OCI-LY7 (cell line): ENCODE data around the gene INPP5B. TPM values are rescaled to one million over a fixed set of nuclear protein-coding genes. Genes with fewer than 3 reads are reported as not detected.

Experiments used
- BruUV-seq: library from RNA; stranded (reverse); fragments of 400-500 nt; replicated peaks from 2 replicates; lab custom pipeline; 2021; lab: Mats Ljungman, UMichigan
- CTCF ChIA-PET: fragments of 300-600 bp; sonication (Branson Sonifier 250); formaldehyde crosslinking; loops from one replicate; lab custom pipeline; 2022; ENCODE audit warnings: antibody characterized with exemption; ENCODE audit not compliant: unreplicated experiment; lab: Charles Lee
- POLR2A ChIA-PET: fragments of 300-600 bp; sonication (Branson Sonifier 250); formaldehyde crosslinking; loops from one replicate; lab custom pipeline; 2022; ENCODE audit warnings: antibody characterized with exemption; lab: Charles Lee
- DNase-seq: peaks from one replicate; pipeline ENCODE4 v3.0.0-alpha.2; 2015; ENCODE audit warnings: low spot score
- H2AFZ ChIP-seq: fragments of 200-600 bp; sonication (generic), shearing (Covaris generic); 2 replicates; pipeline ENCODE4 v1.6.1; 2014; ENCODE audit warnings: mild to moderate bottlenecking, antibody characterized with exemption, low read length, moderate library complexity
- H3K27ac ChIP-seq: fragments of 200-600 bp; sonication (generic); 2 replicates; pipeline ENCODE4 v1.5.1; 2014; ENCODE audit warnings: mixed run types, low read depth, mild to moderate bottlenecking, moderate library complexity, low read length, inconsistent platforms; ENCODE audit not compliant: poor library complexity, severe bottlenecking
- H3K36me3 ChIP-seq: fragments of 200-600 bp; sonication (generic); 2 replicates; pipeline ENCODE4 v1.6.1; 2014; ENCODE audit warnings: mild to moderate bottlenecking, antibody characterized with exemption, low read length, moderate library complexity, mixed read lengths; ENCODE audit not compliant: insufficient read depth
- H3K4me1 ChIP-seq: fragments of 200-600 bp; sonication (generic); 2 replicates; pipeline ENCODE4 v1.5.1; 2014; ENCODE audit warnings: mild to moderate bottlenecking, low read length; ENCODE audit not compliant: insufficient read depth, poor library complexity, severe bottlenecking
- H3K4me2 ChIP-seq: fragments of 200-600 bp; sonication (generic); 2 replicates; pipeline ENCODE4 v1.6.1; 2014; ENCODE audit warnings: mild to moderate bottlenecking, low read length
- H3K4me3 ChIP-seq: fragments of 200-600 bp; sonication (generic); 2 replicates; pipeline ENCODE4 v1.5.1; 2014; ENCODE audit warnings: mild to moderate bottlenecking, low read depth, low read length; ENCODE audit not compliant: poor library complexity, severe bottlenecking
- H3K79me2 ChIP-seq: fragments of 200-600 bp; sonication (generic); 2 replicates; pipeline ENCODE4 v1.6.1; 2016; ENCODE audit warnings: low read depth, mild to moderate bottlenecking, low read length, moderate library complexity, mixed read lengths; ENCODE audit not compliant: insufficient read depth
- H3K9me2 ChIP-seq: fragments of 200-600 bp; sonication (generic); 2 replicates; pipeline ENCODE4 v1.6.1; 2016; ENCODE audit warnings: mild to moderate bottlenecking, low read length, mixed read lengths; ENCODE audit not compliant: insufficient read depth
- H3K9me3 ChIP-seq: fragments of 200-600 bp; sonication (generic); 2 replicates; pipeline ENCODE4 v1.6.1; 2014; ENCODE audit warnings: mild to moderate bottlenecking, mixed run types, low read length, mixed read lengths
- H4K20me1 ChIP-seq: fragments of 200-600 bp; sonication (generic); 2 replicates; pipeline ENCODE4 v1.6.1; 2014; ENCODE audit warnings: mild to moderate bottlenecking, antibody characterized with exemption, low read length, moderate library complexity, mixed read lengths; ENCODE audit not compliant: insufficient read depth
- EZH2phosphoT487 ChIP-seq: fragments of 200-600 bp; sonication (generic); IDR thresholded peaks from 2 replicates; pipeline ENCODE4 v1.6.1; 2018; ENCODE audit warnings: low read depth, borderline replicate concordance, mild to moderate bottlenecking, mixed run types, antibody characterized with exemption, low read length, moderate library complexity, mixed read lengths
- intact Hi-C: fragments of 100-400 bp; cut with micrococcal nuclease; formaldehyde crosslinking; loops from one replicate; pipeline ENCODE4 v1.10.0; 2022; ENCODE audit not compliant: unreplicated experiment
- total RNA-seq, 2 experiments: library from RNA; depleted of rRNA in 1 of 2; stranded (reverse); fragments of >200 nt in 1 of 2; shearing (Covaris generic) in 1 of 2; gene quantifications; 2 replicates each; pipeline ENCODE4 v1.2.3, GENCODE V29; 2014 to 2022
- TF ChIP-seq, protein P1 (sequence below): fragments of 200-600 bp; sonication (generic); conservative IDR thresholded peaks from 2 replicates; pipeline ENCODE4 v1.5.1; 2014; ENCODE audit warnings: mild to moderate bottlenecking, antibody characterized with exemption, low read length, moderate library complexity, mixed read lengths

The INPP5B gene
- total RNA-seq, 2 experiments from 2014 or later: 49.7 to 63.0 TPM

- CTCF ChIA-PET: no interaction called here
- TF ChIP-seq EZH2phosphoT487: no peak
- TF ChIP-seq, protein P1, sequence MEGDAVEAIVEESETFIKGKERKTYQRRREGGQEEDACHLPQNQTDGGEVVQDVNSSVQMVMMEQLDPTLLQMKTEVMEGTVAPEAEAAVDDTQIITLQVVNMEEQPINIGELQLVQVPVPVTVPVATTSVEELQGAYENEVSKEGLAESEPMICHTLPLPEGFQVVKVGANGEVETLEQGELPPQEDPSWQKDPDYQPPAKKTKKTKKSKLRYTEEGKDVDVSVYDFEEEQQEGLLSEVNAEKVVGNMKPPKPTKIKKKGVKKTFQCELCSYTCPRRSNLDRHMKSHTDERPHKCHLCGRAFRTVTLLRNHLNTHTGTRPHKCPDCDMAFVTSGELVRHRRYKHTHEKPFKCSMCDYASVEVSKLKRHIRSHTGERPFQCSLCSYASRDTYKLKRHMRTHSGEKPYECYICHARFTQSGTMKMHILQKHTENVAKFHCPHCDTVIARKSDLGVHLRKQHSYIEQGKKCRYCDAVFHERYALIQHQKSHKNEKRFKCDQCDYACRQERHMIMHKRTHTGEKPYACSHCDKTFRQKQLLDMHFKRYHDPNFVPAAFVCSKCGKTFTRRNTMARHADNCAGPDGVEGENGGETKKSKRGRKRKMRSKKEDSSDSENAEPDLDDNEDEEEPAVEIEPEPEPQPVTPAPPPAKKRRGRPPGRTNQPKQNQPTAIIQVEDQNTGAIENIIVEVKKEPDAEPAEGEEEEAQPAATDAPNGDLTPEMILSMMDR: no peak
- POLR2A ChIA-PET: interaction anchor here (0.9 kb wide), 1 partner anchor 33 kb away, joined by 3 read pairs; no protein-coding TSS in a partner anchor
- Histone ChIP-seq H3K9me2 (no peaks in the 10 kb centered on the region), H3K4me2 (no peak overlapping the region), H3K4me1 (no peaks in the 10 kb centered on the region), H3K9me3 (no peaks in the 10 kb centered on the region), H4K20me1 (no peaks in the 10 kb centered on the region), H3K4me3 (no peak overlapping the region), H2AFZ (no peak overlapping the region), H3K27ac (no peak overlapping the region), H3K79me2 (no peaks in the 10 kb centered on the region), H3K36me3 (peaks cover 85% of the 10 kb centered on the region)
- BruUV-seq: no TSS peak
- DNase-seq: no peak
- intact Hi-C loops: no loop called here
These were observed 63.2 kb downstream of the INPP5B start for GRCh38 chr1:37883671-37884070.

- no peaks in the 10 kb centered on the region for H3K79me2 ChIP-seq
- TF ChIP-seq EZH2phosphoT487: no peak
- TF ChIP-seq, protein P1: no peak
- ChIA-PET POLR2A (interaction anchor here (0.8 to 1.1 kb wide), 2 partner anchors 13 to 73 kb away, joined by 3 to 4 read pairs; no protein-coding TSS in a partner anchor), CTCF (no interaction called here)
- H3K4me3 ChIP-seq: no peak overlapping the region
- BruUV-seq: no TSS peak
- H3K36me3 ChIP-seq: peaks cover 78% of the 10 kb centered on the region
- no peaks in the 10 kb centered on the region for H4K20me1 ChIP-seq
- no peak for DNase-seq
- H3K4me2 ChIP-seq: no peak overlapping the region
- H3K27ac ChIP-seq: no peak overlapping the region
- intact Hi-C loops: no loop called here
- H3K4me1 ChIP-seq: no peaks in the 10 kb centered on the region
- no peaks in the 10 kb centered on the region for H3K9me3 ChIP-seq
- no peaks in the 10 kb centered on the region for H3K9me2 ChIP-seq
- H2AFZ ChIP-seq: no peak overlapping the region
These were observed 67.0 kb downstream of the INPP5B start for GRCh38 chr1:37879865-37880264.

- POLR2A ChIA-PET: no interaction called here
- H3K36me3 ChIP-seq: peaks cover 83% of the 10 kb centered on the region
- no peak overlapping the region for H3K4me3 ChIP-seq
These were observed 68.8 kb downstream of the INPP5B start for GRCh38 chr1:37878071-37878470.

More at GRCh38 chr1:37878071-37878470, 68.8 kb downstream of the INPP5B start:
- TF ChIP-seq EZH2phosphoT487: no peak
- TF ChIP-seq, protein P1: no peak
- Histone ChIP-seq H3K79me2 (no peaks in the 10 kb centered on the region), H3K4me1 (no peaks in the 10 kb centered on the region), H3K4me2 (no peak overlapping the region), H4K20me1 (no peaks in the 10 kb centered on the region), H2AFZ (no peak overlapping the region), H3K27ac (no peak overlapping the region), H3K9me2 (no peaks in the 10 kb centered on the region), H3K9me3 (no peaks in the 10 kb centered on the region)
- intact Hi-C loops: no loop called here
- no peak for DNase-seq
- BruUV-seq: no TSS peak
- CTCF ChIA-PET: no interaction called here
